Vagina (tissue), 2 donors: Measurements from ENCODE around the gene SIGLEC7.

ENCODE experiments used
- POLR2A ChIP-seq, 2 donors: fragments of 450-650 bp; IDR thresholded peaks; one replicate each; pipeline ENCODE4 v1.6.1; 2017; ENCODE audit warnings: antibody characterized with exemption in 2 of 2, mild to moderate bottlenecking in 2 of 2, moderate library complexity in 2 of 2
- TF ChIP-seq, protein P1 (sequence below), 3 experiments: fragments of 450-650 bp in 2 of 3; fragments of 200-600 bp in 1 of 3; sonication (generic) in 1 of 3; IDR thresholded peaks; one replicate each; pipeline ENCODE4 v1.5.1; 2017 to 2019; ENCODE audit warnings: antibody characterized with exemption in 3 of 3, mild to moderate bottlenecking in 2 of 3, moderate library complexity in 2 of 3

DNA sequence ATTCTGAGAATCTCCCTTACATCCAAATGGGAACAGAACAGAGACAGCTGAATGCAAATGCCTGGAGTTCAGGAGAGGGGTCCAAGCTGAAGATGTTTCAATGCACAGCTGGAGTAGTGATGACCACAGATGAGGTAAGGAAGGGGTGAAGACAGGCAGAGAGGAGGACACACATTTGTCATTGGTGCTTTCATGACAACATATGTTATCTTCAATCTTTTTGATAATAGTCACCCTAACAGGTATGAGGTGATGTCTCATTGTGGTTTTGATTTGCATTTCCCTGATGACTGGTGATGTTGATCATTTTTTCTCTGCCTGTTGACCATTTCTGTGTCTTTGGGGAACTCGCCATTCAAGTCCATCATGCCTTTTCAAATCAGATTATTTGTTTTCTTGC is 19.2 kb downstream of the SIGLEC7 start:
- TF ChIP-seq, protein P1, sequence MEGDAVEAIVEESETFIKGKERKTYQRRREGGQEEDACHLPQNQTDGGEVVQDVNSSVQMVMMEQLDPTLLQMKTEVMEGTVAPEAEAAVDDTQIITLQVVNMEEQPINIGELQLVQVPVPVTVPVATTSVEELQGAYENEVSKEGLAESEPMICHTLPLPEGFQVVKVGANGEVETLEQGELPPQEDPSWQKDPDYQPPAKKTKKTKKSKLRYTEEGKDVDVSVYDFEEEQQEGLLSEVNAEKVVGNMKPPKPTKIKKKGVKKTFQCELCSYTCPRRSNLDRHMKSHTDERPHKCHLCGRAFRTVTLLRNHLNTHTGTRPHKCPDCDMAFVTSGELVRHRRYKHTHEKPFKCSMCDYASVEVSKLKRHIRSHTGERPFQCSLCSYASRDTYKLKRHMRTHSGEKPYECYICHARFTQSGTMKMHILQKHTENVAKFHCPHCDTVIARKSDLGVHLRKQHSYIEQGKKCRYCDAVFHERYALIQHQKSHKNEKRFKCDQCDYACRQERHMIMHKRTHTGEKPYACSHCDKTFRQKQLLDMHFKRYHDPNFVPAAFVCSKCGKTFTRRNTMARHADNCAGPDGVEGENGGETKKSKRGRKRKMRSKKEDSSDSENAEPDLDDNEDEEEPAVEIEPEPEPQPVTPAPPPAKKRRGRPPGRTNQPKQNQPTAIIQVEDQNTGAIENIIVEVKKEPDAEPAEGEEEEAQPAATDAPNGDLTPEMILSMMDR (IDR thresholded peaks at IDR 0.05): no peak
- TF ChIP-seq POLR2A (IDR thresholded peaks at IDR 0.05): no peak
